ENCODE results near the gene GSG1L.

Gene GSG1L

DNA sequence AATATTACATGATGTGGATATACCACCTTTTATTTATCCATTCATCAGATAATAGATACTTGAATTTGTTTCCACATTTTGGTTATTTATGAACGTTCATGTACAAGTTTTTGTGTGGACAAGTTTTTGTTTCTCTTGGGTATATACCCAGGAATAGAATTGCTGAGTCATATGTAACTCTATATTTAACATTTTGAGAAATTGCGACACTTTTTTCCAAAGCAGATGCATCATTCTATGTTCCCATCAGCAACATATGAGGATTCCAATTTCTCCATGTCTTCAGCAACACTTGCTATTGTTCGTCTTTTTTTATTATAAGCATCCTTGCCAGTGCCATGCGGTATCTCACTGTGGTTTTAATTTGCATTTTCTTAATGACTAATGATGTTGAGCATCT is 93.9 kb downstream of the GSG1L start:
- TF ChIP-seq, protein P1, sequence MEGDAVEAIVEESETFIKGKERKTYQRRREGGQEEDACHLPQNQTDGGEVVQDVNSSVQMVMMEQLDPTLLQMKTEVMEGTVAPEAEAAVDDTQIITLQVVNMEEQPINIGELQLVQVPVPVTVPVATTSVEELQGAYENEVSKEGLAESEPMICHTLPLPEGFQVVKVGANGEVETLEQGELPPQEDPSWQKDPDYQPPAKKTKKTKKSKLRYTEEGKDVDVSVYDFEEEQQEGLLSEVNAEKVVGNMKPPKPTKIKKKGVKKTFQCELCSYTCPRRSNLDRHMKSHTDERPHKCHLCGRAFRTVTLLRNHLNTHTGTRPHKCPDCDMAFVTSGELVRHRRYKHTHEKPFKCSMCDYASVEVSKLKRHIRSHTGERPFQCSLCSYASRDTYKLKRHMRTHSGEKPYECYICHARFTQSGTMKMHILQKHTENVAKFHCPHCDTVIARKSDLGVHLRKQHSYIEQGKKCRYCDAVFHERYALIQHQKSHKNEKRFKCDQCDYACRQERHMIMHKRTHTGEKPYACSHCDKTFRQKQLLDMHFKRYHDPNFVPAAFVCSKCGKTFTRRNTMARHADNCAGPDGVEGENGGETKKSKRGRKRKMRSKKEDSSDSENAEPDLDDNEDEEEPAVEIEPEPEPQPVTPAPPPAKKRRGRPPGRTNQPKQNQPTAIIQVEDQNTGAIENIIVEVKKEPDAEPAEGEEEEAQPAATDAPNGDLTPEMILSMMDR (IDR thresholded peaks at IDR 0.05; ENCODE audit: low read depth, low read length), result no peak

DNA sequence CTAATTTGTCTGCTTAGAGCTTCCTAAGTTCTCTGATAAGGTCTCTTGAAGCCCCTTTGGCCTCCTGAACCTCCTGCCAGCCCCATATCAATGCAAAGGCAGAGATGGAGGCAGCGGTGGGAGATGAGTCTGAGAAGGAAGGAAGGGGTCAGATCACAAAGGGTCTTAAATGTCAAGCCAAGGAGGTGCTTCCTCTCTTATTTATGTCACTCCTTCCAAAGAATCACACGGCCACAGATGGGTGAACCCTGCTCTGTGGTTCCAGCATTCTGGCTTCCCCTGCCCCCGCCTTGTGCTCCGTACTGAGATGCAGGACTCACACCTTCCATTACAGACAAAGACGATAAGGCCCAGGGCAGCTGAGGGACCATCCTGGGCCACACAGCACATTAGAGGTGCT is 96.3 kb downstream of the GSG1L start:
- no peak for DNase-seq (ENCODE audit: extremely low read depth, low read depth)
- TF ChIP-seq, protein P1 (IDR thresholded peaks at IDR 0.05; ENCODE audit: low read depth, low read length), result no peak

More for the DNA sequence above, 93.9 kb downstream of the GSG1L start:
- DNase-seq (ENCODE audit: extremely low read depth, low read depth), result no peak

DNA sequence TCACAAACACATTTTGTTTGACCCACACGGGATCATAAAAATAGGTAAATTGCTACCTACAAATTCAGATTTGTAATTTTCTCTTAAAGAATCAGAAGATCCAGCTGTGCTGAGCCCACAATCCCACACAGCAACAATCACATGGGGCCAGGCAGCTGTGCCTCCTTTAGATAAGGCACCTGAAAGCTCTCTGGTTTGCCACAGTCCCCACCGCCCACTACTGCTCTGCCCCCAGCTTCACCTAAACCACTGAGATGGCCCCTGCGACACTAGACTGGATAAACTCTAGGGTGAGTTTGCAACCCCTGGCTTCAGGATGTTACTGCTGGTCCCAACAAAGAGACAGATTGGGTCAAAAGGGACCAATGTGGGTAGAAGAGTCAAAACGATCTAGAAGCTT is 96.8 kb downstream of the GSG1L start:
- DNase-seq (ENCODE audit: extremely low read depth, low read depth), result no peak
- TF ChIP-seq, protein P1 (IDR thresholded peaks at IDR 0.05; ENCODE audit: low read depth, low read length), result no peak

DNA sequence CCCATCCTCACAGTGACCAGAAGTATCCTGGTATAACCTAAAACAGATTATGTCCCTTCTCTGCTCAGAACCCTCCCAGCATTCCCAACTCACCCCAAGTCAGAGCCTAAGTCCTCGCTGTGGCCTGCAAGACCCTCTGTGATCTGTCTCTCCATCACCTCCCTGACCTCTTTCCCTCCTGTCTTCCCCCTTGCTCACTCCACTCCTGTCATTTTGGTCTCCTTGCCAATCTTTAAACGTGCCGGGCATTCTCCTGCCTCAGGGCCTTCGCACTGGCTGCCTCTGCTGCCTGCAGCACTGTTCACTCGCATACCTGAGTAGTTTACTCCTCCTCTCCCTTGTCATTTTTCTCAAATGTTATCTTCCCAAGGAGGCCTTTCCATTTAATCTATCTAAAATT is 97.7 kb downstream of the GSG1L start:
- no peak for DNase-seq (ENCODE audit: extremely low read depth, low read depth)
- TF ChIP-seq, protein P1 (IDR thresholded peaks at IDR 0.05; ENCODE audit: low read depth, low read length), result no peak

DNA sequence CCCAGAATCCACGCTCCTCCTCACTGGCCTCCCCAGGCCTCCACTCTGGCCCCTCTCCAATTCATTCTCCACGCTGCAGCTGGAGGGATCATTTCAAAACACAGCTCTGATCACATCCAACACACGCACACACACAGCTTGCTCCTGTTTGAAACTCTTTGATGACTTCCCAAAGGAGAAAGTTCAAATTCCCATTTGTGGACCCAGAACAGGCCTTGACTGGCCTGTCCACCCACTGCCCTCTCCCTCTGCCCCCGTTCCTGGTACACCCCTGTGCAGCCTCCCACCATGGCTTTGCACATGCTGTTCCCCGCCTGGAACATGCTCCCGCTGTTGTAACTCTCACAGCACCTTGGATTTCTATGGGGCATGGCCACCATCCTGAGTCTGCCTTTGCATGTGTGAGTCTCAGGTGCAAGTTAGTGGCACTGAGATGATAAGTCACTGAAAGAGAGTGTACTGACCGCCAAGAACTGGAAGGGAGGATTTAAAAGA is 100.0 kb downstream of the GSG1L start:
- no peak for DNase-seq (ENCODE audit: extremely low read depth, low read depth)
- TF ChIP-seq, protein P1 (IDR thresholded peaks at IDR 0.05; ENCODE audit: low read depth, low read length), result no peak

DNA sequence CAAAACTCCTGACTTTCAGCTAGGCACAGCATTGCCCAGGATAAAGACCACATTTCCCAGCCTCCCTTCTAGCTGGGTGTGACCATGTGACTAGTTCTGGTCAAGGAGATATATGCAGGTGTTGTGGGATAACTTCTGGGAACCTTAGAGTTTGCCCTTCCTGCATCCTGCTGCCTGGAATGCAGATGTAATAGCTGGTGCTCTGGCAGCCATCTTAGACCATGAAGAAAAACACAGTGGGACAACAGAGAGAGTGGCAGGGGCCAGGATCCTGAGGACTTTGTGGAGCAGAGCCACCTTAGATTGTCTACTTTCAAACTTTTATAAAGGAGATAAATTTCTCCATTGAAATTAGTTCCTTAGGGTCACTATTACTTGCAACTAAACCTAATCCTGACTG is 101.3 kb downstream of the GSG1L start:
- TF ChIP-seq, protein P1 (IDR thresholded peaks at IDR 0.05; ENCODE audit: low read depth, low read length), result no peak
- DNase-seq (ENCODE audit: extremely low read depth, low read depth), result no peak

DNA sequence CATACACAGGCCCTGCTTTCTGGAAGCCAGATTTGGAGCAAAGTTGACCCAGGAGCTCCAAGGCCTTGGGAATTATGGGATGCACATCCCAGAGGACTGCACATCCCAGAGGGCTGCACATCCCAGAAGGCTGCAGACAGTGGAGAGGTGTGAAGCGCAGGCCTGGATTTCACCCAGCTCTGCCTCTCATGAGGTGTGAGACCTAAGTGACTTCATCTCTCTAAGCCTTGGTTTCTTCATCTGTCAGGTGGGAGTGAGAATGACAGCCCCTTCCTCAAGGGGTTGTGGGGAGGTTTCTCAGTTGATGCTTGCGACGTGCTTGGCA is 102.3 kb downstream of the GSG1L start:
- no peak for DNase-seq (ENCODE audit: extremely low read depth, low read depth)

More for the DNA sequence above, 102.3 kb downstream of the GSG1L start:
- TF ChIP-seq, protein P1 (IDR thresholded peaks at IDR 0.05; ENCODE audit: low read depth, low read length), result no peak

Data from AG09319 (cell line).